ENCODE measurements around the gene OR2V2. TPM values are rescaled to one million over a fixed set of nuclear protein-coding genes. Genes with fewer than 3 reads are reported as not detected.

The OR2V2 gene
- total RNA-seq, 1 donor: not detected

DNA sequence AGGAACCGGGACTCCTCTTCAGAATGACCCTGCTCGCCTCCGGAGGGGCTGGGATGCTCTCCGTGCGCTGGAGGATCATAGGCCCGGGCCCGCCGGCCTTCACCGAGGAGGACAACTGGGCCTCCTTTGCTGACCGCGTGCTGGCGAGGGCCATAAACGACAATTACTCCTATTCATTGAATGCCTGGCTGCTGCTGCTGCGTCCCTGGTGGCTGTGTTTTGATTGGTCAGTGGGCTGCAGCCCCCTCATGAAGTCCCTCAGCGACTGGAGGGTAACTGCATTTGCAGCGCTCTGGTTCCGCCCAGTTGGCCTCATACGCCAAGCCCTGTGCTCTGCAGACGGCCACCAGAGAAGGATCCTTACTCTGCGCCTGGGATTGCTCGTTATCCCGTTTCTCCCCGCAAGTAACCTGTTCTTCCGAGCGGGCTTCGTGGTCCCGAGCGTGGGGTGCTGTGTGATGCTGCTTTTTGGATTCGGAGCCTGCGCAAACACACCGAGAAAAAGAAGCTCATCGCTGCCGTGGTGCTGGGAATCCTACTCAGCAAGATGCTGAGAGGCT lies 33.0 kb upstream of the OR2V2 start:
- TF ChIP-seq, protein P1, sequence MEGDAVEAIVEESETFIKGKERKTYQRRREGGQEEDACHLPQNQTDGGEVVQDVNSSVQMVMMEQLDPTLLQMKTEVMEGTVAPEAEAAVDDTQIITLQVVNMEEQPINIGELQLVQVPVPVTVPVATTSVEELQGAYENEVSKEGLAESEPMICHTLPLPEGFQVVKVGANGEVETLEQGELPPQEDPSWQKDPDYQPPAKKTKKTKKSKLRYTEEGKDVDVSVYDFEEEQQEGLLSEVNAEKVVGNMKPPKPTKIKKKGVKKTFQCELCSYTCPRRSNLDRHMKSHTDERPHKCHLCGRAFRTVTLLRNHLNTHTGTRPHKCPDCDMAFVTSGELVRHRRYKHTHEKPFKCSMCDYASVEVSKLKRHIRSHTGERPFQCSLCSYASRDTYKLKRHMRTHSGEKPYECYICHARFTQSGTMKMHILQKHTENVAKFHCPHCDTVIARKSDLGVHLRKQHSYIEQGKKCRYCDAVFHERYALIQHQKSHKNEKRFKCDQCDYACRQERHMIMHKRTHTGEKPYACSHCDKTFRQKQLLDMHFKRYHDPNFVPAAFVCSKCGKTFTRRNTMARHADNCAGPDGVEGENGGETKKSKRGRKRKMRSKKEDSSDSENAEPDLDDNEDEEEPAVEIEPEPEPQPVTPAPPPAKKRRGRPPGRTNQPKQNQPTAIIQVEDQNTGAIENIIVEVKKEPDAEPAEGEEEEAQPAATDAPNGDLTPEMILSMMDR (IDR thresholded peaks at IDR 0.05; ENCODE audit: insufficient read depth, low read length): no peak
- H3K4me3 ChIP-seq (ENCODE audit: low read depth, low read length): no peak overlapping the region
- DNase-seq (ENCODE audit: low read depth): no peak

DNA sequence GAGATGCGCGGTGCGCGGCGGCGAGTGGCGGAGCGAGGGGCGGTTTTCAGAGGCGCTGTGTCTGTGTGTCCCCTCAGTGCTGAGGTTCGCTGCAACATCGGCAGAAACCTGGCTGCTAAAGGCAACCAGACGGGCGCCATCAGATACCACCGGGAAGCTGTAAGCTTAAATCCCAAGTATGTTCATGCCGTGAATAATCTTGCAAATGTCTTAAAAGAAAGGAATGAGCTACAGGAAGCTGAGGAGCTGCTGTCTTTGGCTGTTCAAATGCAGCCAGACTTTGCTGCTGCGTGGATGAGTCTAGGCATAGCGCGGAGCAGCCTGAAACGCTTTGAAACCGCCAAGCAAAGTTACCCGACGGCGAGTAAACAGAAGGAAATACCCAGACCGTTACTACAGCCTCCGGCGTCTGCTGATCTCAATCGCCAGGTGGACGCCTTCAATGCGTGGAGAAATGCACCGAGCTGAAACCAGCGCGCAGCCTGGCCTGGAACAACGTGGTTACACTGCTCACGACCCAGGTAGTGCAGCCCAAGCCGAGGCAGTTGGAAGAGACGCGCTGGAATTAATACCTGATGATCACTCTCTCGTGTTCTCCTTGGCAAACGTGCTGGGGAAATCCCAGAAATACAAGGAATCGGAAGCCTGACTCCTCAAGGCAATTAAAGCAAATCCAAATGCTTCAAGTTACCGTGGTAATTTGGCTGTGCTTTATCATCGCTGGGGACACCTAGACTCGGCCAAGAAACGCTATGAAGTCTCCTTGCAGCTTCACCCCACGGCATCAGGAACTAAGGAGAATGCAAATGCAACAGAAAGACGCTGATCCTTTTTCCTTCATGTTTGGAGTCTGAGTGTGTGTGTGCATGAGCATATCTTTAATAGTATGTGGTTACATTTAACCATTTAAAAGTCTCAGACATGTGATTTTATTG lies 32.3 kb upstream of the OR2V2 start:
- peak; percentile 4 for DNase-seq (ENCODE audit: low read depth)
- TF ChIP-seq, protein P1 (IDR thresholded peaks at IDR 0.05; ENCODE audit: insufficient read depth, low read length): no peak

DNA sequence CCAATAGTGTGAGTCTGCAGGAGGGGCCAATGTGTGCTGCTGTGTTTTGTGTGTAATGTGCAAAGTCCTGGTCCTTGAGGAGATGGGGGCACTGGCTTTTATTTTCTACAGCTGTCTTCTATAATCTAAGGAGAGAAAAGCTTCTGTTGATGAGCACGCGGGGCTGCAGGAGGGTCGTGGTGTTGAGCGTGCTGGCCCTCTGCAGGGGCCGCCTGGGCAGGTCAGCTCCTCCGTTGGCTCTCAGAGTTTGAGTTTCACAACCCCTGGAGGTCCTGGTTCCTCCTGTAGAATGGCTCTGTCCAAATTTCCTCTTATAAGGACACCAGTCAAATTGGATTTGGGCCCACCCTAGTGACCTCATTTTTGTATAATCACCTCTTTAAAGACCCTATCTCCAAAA lies 29.0 kb upstream of the OR2V2 start:
- TF ChIP-seq, protein P1 (IDR thresholded peaks at IDR 0.05; ENCODE audit: insufficient read depth, low read length): no peak
- DNase-seq (ENCODE audit: low read depth): no peak

More for the DNA sequence above, 32.3 kb upstream of the OR2V2 start:
- H3K4me3 ChIP-seq (ENCODE audit: low read depth, low read length): no peak overlapping the region

DNA sequence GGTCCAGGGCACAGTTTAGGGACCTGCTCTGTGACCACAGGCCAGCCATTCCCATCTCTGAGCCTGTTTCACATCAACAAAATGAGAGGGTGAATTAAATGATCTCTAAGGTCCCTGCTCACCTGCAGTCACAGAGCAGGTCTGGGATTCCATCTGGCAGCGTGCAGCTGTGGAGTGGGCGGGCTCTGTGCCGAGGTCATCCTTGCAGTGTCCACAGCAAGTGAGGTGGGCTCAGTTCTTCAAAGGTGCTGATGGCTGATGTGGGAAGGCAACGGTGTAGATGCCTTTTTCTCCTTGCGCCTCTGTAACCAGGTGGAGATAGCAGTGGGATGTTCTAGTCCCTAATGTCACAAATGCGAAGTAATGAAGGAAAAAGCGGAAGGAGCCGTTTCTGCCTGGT lies 28.3 kb upstream of the OR2V2 start:
- TF ChIP-seq, protein P1 (IDR thresholded peaks at IDR 0.05; ENCODE audit: insufficient read depth, low read length): no peak
- H3K4me3 ChIP-seq (ENCODE audit: low read depth, low read length): no peak overlapping the region
- no peak for DNase-seq (ENCODE audit: low read depth)

More for the DNA sequence above, 29.0 kb upstream of the OR2V2 start:
- H3K4me3 ChIP-seq (ENCODE audit: low read depth, low read length): no peak overlapping the region

DNA sequence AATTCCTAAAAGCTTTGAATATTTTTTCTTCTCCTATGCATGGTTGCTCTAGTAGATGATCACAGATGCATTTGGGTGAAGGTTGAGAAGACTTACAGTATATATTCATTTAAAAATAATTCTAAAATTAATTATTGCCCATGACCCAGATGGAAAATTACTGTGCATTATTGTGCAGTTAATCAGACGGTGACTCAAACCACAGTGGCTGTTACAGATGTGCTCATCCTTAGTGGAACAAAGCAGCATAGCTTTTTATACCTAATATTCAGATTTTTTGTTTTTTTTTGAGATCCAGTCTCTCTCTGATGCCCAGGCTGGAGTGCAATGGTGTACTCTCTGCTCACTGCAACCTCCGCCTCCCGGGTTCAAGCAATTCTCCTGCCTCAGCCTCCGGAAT lies 27.1 kb upstream of the OR2V2 start:
- H3K4me3 ChIP-seq (ENCODE audit: low read depth, low read length): no peak overlapping the region
- TF ChIP-seq, protein P1 (IDR thresholded peaks at IDR 0.05; ENCODE audit: insufficient read depth, low read length): no peak
- DNase-seq (ENCODE audit: low read depth): no peak

DNA sequence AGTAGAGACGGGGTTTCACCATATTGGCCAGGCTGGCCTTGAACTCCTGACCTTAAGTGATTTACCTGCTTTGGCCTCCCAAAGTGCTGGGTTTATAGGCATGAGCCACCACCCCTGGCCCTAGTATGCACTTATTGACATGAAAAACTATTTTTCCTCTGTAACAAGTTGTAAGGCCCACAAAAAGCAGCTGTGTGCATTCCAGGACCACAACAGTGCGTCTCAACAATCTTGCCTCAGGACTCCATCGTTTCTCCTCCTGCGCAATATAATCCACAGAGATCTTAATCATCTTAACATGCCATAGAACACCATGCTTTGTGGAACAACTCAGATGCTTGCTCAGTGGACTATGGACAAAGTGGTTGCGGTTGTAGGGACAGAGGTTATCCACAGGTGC lies 26.6 kb upstream of the OR2V2 start:
- DNase-seq (ENCODE audit: low read depth): no peak
- no peak overlapping the region for H3K4me3 ChIP-seq (ENCODE audit: low read depth, low read length)
- TF ChIP-seq, protein P1 (IDR thresholded peaks at IDR 0.05; ENCODE audit: insufficient read depth, low read length): no peak

Data from fibroblast of the aortic adventitia (primary cell).